GM21576 (cell line): ENCODE measurements around the gene LGMN.
"Not testable (repeated sequence)": the region's sequence is repeated elsewhere in the genome, so short reads cannot be mapped to it uniquely, and the experiment has no call there.

Experiments
- ATAC-seq: cut with Tn5 transposase; IDR thresholded peaks from one replicate; pipeline ENCODE4 v1.9.1; 2021; ENCODE audit warnings: mild to moderate bottlenecking, moderate library complexity; ENCODE audit not compliant: unreplicated experiment

Gene LGMN

DNA sequence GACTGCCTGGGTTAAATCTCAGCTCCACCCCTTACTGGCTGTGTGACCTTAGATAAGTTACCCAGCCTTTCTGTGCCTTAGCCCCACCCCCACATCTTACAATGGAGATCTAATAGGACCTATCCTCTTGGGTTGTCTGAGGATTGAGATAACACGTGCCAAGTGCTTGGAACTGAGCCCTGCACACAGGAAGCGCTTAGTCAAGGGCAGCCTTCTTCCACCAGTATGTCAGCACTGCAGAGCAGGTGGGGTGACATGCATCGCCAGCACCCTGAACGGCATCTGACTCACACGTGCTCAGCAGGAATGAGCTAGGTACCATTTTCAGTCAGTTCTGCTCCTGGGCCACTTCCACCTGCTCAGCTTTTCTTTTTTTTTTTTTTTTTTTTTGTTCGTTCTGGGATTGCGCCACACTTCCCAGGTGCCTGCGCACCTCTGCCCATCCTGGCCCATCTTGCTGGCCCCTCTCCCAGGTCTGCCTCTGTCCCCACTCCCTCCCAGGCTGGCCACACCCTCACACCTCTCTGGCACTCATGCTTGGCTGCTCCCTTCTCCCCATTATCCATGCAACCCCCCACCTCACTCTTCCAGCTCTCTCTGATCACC is 19.6 kb downstream of the LGMN start:
- ATAC-seq: peak; percentile 66

DNA sequence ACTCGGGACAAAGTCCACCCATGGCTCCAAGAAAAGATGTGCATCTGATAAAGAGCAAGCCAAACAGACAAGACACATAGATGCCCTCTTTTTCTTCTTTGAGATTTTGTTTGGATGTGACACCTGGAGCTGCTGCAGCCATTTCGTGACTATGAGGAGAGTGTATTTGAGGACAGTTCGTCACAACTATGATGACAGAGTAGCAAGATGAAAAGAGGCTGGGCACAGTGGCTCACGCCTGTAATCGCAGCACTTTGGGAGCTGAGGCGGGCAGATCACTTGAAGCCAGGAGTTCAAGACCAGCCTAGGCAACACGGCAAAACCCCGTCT is 21.5 kb downstream of the LGMN start:
- ATAC-seq: no peak

DNA sequence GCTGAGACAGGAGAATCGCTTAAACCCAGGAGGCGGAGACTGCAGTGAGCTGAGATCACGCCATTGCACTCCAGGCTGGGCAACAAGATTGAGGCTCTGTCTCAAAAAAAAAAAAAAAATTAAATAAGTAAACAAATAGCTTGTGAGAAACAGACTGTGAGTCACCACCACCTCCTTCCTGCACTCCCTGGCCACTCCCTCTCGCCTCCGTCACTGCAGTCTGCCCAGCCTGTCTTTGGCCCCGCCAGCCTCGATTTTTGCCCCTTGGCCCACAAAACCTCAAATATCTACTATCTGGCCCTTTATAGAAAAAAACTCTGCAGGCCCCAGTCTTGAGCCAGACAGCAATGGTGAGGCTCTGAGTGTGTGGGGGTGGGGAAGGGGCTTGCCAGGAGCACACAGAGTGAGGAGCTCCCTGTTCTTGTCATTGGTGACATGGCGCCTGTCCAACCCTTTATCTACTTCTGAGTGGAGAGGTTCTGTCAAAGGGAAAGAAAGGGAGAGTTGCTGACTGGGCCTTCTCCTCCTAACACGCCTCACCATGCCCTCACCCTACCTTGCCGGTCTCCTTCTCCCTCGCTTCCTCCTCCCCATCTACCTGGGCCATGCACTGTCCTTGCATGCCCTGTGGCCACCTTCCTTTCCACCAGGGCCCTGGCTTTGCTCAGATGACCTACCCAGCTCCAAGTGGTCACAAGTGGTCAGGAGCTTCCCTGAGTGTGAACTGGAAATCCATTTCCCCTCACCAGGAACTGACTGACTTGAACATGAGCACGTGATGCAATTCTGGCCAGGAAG is 22.1 kb downstream of the LGMN start:
- ATAC-seq: no peak

DNA sequence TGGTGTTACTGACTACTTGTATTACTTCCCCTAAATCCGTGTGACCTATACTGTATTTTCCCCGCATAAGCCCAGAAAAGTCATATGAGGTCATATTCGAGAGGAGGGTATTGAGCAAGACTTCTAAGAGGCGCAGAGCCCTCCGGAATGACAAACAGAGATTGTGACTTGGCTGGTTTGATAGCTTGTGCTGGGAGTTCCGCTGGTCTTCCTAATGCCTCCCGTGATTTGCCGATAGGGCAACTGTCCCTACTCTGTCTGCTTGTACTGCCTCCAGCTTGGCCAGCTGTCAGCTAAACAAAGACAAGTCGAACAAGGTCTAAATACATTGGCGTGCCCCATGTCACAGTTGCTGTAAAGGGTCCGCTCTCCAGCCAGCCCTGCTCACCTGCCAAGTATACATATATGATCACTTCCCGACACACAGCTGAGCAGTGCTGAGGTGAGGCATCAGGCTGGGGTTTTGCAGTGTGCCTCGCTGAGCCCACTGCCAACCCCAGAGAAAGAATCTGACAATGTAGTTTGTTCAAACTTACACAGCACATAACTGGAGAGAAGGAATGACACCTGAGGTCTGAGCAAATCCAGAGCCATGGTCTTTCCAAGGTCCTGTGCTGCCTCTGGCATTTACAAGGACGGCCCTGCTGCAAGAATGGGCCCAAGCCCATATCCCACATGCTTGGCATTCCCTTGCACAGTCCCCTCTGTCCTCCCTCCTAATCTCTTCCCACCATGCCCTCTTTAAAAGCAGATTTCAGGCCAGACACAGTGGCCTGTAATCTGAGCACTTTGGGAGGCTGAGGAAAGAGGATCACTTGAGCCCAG is 23.7 kb downstream of the LGMN start:
- ATAC-seq: no peak

DNA sequence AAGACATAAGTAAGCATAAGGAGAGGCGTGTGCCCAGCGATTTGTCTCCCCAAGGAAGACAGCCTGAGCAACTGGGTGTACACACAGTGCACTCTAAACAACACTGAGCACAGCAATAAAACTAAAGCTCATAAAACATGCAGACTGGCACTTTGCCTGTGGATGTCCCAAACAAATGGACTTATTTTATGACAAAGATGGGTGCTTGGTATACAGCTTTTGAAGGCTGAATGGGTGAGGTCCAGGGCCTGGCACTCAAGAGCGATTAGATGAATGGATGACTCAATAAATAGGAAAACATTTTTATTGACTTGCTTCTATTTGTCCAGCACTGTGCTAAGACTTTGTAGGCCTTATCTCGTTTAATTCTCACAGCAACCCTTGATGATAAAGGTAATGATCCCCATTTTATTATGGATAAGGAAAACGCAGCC is 28.5 kb downstream of the LGMN start:
- ATAC-seq: no peak

DNA sequence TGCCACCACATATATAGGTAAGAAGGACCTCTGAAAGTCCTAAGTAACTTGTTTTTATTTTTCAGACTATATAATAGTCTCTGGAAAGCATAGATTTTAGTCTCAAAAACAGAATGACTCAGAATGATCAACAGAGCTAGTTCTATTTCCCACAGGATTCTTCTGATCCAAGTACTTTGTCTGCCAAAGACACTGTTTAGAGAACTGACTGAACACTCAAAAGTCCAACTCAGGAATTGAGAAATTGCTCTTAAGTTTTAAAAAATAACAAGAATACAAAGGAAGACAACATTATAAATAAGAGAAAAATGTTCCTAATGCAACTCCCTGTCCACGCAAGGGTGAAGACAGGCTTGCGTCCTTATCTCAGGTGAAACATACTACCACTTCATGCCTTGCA is 29.0 kb downstream of the LGMN start:
- ATAC-seq: no peak

DNA sequence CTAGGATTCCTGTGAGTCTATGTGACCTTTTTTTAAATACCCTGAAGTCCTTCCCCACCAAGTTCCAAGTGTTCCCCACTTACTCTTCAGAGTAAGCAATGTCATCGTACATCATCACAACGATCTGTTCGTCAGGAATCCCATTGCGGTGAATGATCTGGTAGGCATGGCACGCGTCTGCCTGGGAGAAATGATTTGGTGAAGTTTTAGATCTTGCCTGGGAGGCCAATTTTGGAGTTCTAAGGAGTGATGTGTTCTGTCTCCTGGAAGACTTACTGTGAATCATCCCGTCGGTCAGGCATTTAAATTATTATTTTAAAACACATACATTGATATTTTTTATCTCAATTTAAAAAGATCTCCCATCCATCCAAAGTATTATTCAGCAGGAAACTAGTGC is 29.8 kb downstream of the LGMN start:
- no peak for ATAC-seq

DNA sequence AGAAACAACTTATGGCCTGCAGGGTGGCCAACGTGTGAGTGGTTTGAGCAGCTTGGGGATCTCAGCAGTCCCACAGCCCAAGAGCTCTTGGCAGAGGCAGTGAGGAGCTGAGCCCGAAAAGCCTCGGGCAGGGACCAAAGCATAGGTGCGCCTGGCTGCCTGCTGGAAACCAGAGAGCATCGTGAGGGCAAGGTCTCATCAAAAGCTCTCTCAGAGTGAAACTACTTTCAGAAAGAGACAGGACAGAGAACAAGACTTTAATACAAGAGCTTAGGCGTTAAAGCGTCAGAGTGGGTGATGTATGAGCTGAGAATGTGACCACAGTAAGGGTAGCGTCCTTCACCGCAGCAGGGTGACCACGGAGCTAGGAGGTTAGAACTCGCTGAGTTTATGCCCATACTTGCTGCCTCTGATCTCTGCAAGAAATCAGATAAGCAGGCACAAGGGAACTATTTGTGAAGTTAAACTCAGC is 30.8 kb downstream of the LGMN start:
- no peak for ATAC-seq

DNA sequence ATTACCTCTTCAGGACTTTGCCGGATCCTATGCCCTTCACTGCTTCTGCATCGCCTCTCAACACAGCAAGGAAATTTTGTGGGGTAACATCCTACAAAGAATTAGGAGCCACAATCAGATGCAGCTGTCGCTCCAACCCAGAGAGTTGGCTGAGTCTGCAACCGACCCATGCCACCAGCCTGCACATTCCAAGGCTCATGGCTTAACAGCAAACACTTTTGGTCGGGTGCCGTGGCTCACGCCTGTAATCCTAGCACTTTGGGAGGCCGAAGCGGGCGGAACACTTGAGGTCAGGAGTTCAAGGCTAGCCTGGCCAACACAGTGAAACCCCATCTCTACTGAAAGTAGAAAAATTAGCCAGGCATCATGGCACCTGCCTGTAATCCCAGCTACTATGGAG is 32.3 kb downstream of the LGMN start:
- ATAC-seq: no peak

DNA sequence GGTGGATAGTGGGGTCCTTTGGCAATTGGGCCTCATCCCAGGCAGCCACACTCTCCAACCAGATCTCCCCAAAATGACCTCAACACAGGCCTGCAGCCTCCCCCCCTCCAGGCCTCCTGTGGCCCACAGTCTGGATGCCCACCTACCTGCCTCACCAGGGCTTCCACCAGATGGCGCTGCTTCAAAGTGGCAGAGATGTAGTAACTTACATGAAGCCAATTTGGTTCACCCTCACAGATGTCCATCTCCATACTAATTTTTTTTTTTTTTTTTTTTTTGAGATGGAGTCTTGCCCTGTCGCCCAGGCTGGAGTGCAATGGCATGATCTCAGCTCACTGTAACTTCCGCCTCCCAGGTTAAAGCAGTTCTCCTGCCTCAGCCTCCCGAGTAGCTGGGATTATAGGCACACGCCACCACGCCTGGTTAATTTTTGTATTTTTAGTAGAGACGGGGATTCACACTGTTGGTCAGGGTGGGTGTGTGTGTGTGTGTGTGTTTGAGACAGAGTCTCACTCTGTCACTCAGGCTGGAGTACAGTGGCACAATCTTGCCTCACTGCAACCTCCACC is 33.6 kb downstream of the LGMN start:
- not testable (repeated sequence) for ATAC-seq

DNA sequence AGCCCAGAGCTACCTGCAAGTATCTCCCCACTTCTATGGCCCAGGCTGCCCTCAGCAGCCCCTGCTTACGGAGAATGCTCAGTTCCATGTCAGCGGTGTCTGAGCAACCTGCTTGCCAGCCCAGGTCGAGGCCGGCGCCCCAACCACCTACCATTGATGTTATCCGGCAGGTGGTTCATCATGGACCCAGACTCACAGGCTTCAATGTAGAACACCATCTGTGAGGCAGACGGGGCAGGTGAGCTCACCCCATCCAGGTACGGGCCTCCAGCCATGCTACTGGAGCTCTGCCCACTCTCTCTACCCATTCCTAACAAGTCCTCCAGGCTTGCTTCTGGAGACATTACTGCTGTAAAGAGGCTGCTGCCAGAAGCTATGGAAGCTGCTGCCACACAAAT is 35.8 kb downstream of the LGMN start:
- ATAC-seq: no peak

DNA sequence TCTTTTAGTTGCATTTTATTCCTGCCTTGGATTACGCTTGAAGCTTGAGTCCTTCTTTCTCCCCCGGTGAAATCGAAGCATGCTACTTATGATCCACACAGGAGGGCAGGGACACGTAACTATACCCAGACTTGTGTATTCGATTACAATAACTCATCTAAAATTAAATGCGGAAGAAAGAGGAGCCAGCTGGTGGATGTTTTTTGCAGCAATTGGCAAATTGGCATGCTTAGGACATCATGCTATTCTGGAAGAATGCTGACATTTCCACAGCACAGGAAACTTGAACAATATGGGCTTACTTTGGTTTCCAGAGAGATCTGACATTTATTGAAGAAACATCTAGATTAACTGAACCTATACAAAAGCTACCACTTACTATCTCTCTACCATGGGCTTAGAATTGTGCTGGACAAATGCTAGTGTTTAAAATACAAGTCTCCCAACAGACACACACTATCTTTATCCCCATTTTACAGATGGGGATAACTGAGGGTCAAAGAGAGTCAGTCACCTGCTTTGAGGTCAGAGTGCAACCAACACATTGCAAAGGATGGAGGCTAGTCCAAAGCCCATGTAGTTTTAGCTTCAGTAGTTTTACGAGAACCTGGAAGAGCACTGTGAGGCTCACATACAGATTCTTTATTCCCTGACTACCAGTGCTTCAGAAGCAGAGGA is 36.3 kb downstream of the LGMN start:
- no peak for ATAC-seq

DNA sequence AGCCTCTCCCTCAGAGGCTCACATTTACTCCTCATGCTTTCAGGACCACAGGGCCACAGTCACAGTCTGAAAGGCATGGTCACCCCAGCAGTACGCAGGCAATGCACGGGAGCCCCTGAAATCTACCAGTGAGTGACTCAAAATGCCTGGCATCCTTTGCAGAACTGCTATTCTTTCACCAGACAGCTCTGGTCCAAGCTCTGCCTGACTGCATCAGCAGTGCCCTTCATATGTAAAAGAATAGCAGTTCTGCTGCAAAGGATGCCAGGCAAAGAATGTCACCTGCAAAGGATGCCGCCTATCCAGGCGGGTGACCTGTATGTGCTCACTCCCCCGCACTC is 38.5 kb downstream of the LGMN start:
- ATAC-seq: no peak

DNA sequence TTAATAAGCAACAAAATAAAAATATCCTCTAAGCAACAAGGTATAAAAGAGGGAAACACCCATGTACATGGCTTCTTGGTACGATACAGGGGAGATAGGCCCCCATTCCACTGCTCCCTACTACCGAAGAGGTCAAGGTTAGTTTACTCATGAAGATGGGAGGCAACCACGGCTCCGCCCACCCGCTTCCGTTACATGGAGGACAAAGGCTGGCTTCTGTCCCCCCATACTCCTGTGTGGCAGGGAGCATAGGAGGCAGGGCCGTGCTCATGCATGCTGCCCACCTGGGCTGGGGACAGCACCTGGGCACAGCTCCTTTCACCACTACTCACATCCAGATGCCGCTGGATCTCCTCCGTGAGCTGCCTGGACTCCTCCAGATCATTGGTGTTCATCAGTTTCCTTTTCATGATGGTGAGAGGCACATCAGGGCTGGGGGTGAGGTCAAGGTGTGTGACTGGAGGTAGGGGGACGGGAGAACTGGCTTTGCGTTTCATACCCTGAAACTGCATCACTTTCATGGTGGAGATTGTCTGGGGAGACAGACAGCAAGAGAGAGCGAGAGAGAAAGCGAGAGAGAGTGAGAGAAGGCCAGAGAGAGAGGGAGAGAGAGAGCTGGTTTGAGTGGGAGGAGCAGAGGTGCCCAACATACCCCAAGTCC is 39.0 kb downstream of the LGMN start:
- ATAC-seq: no peak

DNA sequence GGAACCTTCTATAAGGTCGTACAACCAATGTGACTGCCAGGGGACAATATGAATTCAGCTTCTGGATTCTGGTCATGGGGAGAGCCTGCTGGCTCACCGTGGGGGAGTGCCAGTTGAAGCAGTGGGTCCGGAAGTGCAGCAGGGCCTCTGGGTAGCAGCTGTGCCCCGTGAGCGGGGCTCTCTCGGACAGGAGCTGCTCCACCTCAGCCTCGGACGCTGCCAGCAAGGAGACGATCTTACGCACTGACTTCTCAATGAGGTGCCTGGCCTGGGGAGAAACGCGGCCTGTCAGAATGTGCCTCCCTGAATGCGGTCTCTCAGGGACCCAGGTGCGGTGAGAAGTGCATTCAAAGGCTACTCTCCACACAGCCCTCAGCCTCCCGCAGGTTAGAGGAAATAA is 42.0 kb downstream of the LGMN start:
- no peak for ATAC-seq

DNA sequence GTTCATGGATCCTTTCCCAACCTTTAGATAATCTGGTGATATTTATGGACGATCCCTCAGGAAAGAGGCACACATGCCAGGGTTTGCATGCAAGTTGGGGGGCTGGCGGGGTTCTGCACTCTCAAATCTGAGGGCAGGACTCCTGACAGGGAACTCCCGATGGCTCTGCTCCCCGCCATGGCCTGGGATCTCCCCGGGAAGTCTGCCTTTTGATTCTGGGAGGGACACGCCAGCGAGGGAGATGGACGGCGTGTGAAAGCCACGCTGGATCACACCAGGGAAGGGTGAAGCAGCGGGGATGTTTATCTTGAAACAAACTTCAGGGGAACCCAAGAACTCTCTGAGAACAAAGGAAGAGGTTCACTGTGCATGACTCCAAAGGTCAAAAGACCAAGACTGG is 43.6 kb downstream of the LGMN start:
- no peak for ATAC-seq

DNA sequence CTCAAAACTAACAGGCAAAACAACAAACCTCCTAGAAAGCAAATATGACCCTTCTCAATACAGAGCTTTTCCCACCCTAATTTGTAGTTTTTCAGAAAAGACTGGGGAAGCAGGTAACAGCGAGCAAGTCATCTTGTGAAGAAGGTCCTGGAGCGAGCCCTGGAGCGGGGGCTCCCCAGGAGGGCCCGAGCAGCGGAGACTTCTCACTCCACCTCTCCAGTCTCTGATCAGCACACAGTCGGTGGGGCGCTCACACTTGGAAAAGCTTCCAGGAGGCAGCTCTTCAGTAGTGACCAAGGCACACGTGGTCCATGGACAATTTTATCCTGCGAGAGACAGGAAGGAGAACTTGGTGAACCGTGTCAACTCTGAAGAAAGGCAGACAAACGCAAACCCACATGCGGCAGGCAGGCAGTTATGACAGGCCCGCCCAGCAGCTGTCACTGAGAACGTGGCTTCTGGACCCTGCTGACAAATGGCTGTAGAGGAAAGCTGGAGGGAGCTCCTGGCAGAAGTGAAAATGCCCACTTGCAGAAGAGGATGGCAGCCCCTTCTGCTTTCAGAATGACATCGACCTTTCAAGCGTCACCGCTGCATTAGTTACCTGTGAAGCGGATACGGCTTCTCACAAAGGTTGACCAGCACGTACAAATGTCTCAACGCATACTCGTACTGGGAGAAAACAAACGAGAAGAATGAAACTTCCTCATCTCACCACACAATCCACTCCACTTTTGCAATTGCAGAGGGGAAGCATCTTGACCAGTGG is 44.2 kb downstream of the LGMN start:
- ATAC-seq: peak; percentile 90

DNA sequence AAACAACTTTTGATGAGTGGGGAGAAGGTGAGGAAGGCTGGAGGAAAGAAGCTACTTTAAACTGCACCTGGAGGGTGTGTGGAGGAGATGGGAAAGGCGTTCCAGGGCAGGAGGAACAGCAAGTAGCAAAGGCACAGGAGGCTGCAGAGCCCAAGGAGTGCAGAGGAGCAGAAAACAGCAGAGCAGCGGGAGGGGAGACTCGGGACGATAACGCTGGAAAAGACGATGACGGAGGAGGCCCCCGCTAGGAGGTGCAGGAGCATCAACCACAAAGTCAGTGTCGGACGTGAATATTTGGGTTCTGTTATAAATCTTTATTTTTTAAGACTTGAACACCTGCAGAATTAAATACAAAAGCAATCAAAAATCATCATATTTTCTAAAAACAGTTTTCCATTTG is 44.9 kb downstream of the LGMN start:
- no peak for ATAC-seq

DNA sequence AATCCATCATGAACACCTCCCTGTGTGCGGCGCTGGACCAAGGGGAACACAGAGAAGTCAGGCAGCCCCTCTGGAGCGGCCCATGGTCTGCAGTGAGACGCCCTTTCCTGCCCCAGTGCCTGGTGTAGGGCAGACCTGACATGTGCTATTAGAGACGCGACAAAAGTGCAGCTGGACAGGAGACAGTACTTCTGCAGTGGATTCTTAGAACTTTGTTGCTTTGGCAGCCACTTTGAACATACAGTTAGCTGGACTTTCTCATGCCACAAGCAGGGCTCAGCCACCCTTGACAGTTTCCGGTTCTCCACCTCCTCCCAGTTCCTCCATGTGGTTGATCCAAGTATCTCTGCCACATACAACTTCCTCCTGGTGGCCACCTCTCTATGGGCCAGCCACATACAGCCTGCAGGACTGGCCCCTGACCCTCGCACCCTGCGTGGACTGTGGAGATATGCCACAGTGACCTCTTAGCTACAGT is 45.9 kb downstream of the LGMN start:
- no peak for ATAC-seq

DNA sequence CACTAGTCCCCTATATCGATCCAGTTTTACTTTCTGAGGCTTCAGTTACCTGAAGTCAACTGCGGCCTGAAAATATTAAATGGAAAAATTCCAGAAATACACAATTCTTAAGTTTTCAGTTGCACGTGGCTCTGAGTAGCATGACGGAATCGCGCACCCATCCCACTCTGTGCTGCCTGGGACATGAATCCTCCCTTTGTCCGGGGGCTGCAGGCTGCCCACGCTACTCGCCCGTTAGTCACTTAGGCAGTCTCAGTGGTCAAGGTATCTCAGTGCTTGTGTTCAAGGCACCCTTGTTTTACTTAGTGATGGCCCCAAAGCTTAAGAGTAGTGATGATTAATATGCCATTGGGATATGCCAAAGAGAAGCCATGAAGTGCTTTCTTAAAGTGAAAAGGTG is 46.6 kb downstream of the LGMN start:
- no peak for ATAC-seq
